Uterus (tissue), 4 donors: ENCODE measurements around the gene ATP2C2. TPM values are rescaled to one million over a fixed set of nuclear protein-coding genes. Genes with fewer than 3 reads are reported as not detected.

Source experiments
- DNase-seq, 2 donors: peaks; one replicate each; pipeline ENCODE4 v3.0.0-alpha.2; 2019 to 2020
- H3K27ac ChIP-seq, 2 donors: fragments of 200-600 bp; sonication (generic); 1 replicate in 1 of 2; 2 replicates in 1 of 2; pipeline ENCODE4 v1.5.1; 2016 to 2018
- H3K27me3 ChIP-seq, 2 donors: fragments of 200-600 bp; sonication (generic); one replicate each; pipeline ENCODE4 v1.5.1; 2018 to 2019; ENCODE audit warnings: control low read depth in 1 of 2
- H3K36me3 ChIP-seq, 2 donors: fragments of 200-600 bp; sonication (generic); one replicate each; pipeline ENCODE4 v1.5.1; 2019; ENCODE audit warnings: control low read depth in 1 of 2
- H3K4me1 ChIP-seq, 2 donors: fragments of 200-600 bp; sonication (generic); one replicate each; pipeline ENCODE4 v1.5.1; 2018 to 2019; ENCODE audit warnings: control low read depth in 1 of 2
- H3K4me3 ChIP-seq, 2 donors: fragments of 200-600 bp; sonication (generic); 1 replicate in 1 of 2; 2 replicates in 1 of 2; pipeline ENCODE4 v1.5.1; 2018 to 2019; ENCODE audit warnings: mild to moderate bottlenecking in 1 of 2
- H3K9me3 ChIP-seq, 2 donors: fragments of 200-600 bp; sonication (generic); one replicate each; pipeline ENCODE4 v1.5.1; 2019; ENCODE audit warnings: control low read depth in 1 of 2
- POLR2A ChIP-seq, 2 donors: fragments of 450-650 bp; IDR thresholded peaks; one replicate each; pipeline ENCODE4 v1.6.1; 2016; ENCODE audit warnings: antibody characterized with exemption in 2 of 2, mild to moderate bottlenecking in 1 of 2, moderate library complexity in 1 of 2
- intact Hi-C: fragments of 100-400 bp; cut with DNase I; formaldehyde crosslinking; loops from one replicate; pipeline ENCODE4 v1.15.1; 2023; ENCODE audit warnings: low total_unique reads
- total RNA-seq, 4 donors: library from RNA; depleted of rRNA in 3 of 4; stranded (reverse); fragments of >200 nt in 3 of 4; gene quantifications; one replicate each; pipeline versions ENCODE4 v1.1.0 to v1.2.4, GENCODE V29; 2014 to 2023
- TF ChIP-seq, protein P1 (sequence below), 4 experiments: fragments of 200-600 bp in 2 of 4; fragments of 450-650 bp in 2 of 4; sonication (generic) in 2 of 4; IDR thresholded peaks; one replicate each; pipeline ENCODE4 v1.5.1; 2016 to 2019; ENCODE audit warnings: antibody characterized with exemption in 4 of 4, mild to moderate bottlenecking in 2 of 4, moderate library complexity in 1 of 4
- donor health status: DM: yes; HTN: yes; CAD: no.

Gene ATP2C2
- total RNA-seq, 4 donors from 2014 or later, result 0.51 to 1.8 (median 0.84) TPM

DNA sequence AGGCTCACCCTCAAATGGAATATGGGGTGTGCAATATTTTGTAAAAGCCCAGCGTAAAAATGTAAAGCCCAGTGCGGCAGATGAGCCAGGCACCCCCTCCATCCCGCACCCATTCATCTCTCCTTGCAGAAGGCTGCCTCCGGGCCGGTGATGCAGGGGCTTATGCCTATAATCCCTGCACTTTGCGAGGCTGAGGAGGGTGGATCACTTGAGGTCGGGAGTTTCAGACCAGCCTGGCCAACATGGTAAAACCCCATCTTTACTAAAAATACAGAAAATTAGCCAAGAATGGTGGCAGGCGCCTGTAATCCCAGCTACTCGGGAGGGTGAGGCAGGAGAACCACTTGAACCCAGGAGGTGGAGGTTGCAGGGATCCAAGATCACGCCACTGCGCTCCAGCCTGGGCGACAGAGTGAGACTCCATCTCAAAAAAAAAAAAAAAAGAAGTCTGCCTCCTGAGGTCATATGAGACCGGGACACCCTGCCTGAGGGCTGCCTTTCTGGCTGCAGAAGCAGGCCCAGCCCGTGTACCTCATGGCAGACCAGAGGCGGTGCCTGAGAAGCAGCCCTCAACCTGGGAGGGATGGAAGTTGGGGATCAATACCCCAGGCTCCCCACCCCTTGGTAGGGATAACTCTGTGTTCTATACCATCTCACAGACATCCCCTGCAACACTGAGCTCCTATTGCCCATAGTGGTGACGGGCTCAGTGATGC, 17.5 kb upstream of the ATP2C2 start:
- DNase-seq, result no peak
- H3K4me3 ChIP-seq, result no peak overlapping the region

DNA sequence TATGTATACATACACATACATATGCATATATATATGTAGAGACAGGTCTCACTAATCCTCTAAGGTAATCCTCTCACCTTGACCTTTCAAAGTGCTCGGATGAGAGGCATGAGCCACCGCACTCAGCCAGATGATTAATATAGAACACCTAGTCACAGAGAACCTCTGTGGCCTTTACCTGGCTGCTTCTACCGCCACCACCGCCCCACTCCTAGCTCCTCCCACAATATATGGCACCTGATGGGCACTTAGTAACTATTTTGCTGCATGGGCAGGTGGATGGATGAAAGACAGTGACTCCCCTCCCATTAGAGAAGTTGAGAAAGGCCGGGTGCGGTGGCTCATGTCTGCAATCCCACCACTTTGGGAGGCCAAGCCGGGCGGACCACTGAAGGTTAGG, 16.7 kb upstream of the ATP2C2 start:
- H3K27me3 ChIP-seq, result no peaks in the 10 kb centered on the region
- no peak for TF ChIP-seq POLR2A (IDR thresholded peaks at IDR 0.05)
- TF ChIP-seq, protein P1, sequence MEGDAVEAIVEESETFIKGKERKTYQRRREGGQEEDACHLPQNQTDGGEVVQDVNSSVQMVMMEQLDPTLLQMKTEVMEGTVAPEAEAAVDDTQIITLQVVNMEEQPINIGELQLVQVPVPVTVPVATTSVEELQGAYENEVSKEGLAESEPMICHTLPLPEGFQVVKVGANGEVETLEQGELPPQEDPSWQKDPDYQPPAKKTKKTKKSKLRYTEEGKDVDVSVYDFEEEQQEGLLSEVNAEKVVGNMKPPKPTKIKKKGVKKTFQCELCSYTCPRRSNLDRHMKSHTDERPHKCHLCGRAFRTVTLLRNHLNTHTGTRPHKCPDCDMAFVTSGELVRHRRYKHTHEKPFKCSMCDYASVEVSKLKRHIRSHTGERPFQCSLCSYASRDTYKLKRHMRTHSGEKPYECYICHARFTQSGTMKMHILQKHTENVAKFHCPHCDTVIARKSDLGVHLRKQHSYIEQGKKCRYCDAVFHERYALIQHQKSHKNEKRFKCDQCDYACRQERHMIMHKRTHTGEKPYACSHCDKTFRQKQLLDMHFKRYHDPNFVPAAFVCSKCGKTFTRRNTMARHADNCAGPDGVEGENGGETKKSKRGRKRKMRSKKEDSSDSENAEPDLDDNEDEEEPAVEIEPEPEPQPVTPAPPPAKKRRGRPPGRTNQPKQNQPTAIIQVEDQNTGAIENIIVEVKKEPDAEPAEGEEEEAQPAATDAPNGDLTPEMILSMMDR (IDR thresholded peaks at IDR 0.05), result no peak
- no peaks in the 10 kb centered on the region for H3K9me3 ChIP-seq
- no peak for DNase-seq
- no peak overlapping the region for H3K4me3 ChIP-seq
- no peaks in the 10 kb centered on the region for H3K4me1 ChIP-seq
- H3K36me3 ChIP-seq, result no peaks in the 10 kb centered on the region
- intact Hi-C loops, result no loop called here
- no peak overlapping the region for H3K27ac ChIP-seq

More for the DNA sequence above, 17.5 kb upstream of the ATP2C2 start:
- no peak for TF ChIP-seq POLR2A (IDR thresholded peaks at IDR 0.05)
- TF ChIP-seq, protein P1 (IDR thresholded peaks at IDR 0.05), result no peak
- Histone ChIP-seq H3K27ac (no peak overlapping the region), H3K9me3 (no peaks in the 10 kb centered on the region), H3K27me3 (no peaks in the 10 kb centered on the region), H3K4me1 (no peaks in the 10 kb centered on the region), H3K36me3 (no peaks in the 10 kb centered on the region)
- intact Hi-C loops, result no loop called here

DNA sequence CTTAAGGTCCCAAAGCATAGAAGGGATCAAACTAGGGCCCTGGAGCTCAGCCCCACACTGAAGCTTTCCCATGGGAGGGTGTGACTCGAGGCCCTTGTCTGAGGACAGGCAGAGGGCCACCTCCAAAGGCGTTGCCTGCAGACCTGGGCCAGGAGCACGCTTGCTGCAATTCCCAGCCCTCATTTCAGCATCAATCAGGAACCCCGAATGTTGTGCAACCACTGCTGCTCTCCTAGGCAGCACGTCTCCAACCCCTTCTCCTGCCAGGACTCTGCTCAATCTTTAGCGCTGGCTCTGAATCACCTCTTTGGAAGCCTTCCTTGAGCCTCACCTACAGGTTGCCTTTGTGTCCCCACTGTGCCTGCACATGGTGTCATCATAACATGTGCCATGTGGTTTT, 14.0 kb upstream of the ATP2C2 start:
- Histone ChIP-seq H3K27ac (no peak overlapping the region), H3K4me3 (no peak overlapping the region), H3K4me1 (no peaks in the 10 kb centered on the region), H3K36me3 (no peaks in the 10 kb centered on the region), H3K9me3 (no peaks in the 10 kb centered on the region), H3K27me3 (no peaks in the 10 kb centered on the region)
- DNase-seq, result no peak
- no peak for TF ChIP-seq POLR2A (IDR thresholded peaks at IDR 0.05)
- TF ChIP-seq, protein P1 (IDR thresholded peaks at IDR 0.05), result no peak
- intact Hi-C loops, result no loop called here

DNA sequence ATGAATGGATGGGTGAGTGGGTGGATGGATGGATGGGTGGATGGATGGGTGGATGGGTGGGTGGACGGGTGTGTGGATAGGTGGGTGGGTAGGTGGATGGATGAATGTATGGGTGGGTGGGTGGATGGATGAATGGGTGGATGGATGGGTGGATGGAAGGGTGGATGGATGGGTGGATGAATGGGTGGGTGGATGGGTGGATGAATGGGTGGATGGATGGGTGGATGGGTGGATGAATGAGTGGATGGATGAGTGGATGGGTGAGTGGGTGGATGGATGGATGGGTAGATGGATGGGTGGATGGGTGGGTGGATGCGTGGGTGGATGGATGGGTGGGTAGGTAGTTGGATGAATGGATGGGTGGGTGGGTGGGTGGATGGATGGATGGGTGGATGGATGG, 13.2 kb upstream of the ATP2C2 start:
- H3K9me3 ChIP-seq, result no peaks in the 10 kb centered on the region
- TF ChIP-seq POLR2A (IDR thresholded peaks at IDR 0.05), result no peak
- TF ChIP-seq, protein P1 (IDR thresholded peaks at IDR 0.05), result no peak
- no peaks in the 10 kb centered on the region for H3K27me3 ChIP-seq
- no peaks in the 10 kb centered on the region for H3K36me3 ChIP-seq
- intact Hi-C loops, result no loop called here
- H3K27ac ChIP-seq, result no peak overlapping the region
- H3K4me1 ChIP-seq, result no peaks in the 10 kb centered on the region
- H3K4me3 ChIP-seq, result no peak overlapping the region
- no peak for DNase-seq

DNA sequence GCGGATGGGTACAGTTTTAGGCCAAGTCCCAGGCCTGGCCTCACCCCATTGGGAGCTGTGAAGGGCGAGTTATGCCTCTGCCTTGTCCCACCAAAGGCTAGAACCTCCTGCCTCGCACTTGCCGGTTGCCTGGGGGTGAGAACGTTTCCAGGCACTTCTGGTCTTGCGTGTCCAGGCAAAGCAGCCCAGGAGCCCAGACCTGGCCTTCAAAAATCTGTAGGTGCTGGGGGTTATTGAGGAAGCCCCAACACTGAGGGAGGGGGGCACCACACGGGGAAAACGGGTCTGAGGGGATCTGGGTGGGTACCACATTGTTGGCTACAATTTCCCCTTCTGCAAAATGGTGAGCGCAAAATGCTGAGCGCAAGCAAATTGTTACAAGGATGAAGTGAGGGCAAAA, 12.2 kb upstream of the ATP2C2 start:
- no peaks in the 10 kb centered on the region for H3K27me3 ChIP-seq
- TF ChIP-seq POLR2A (IDR thresholded peaks at IDR 0.05), result no peak
- no peak for DNase-seq
- H3K4me1 ChIP-seq, result no peaks in the 10 kb centered on the region
- no peaks in the 10 kb centered on the region for H3K9me3 ChIP-seq
- H3K4me3 ChIP-seq, result no peak overlapping the region
- no peaks in the 10 kb centered on the region for H3K36me3 ChIP-seq
- H3K27ac ChIP-seq, result no peak overlapping the region
- intact Hi-C loops, result no loop called here
